K562 (cell line): ENCODE results near the gene HIVEP2. TPM values are rescaled to one million over a fixed set of nuclear protein-coding genes. Genes with fewer than 3 reads are reported as not detected.

Experiments
- ATAC-seq: fragments of 200-7000 bp; cut with Tn5 transposase; 3 replicates; pipeline ENCODE4 v1.9.1; 2020; ENCODE audit warnings: moderate library complexity
- BruUV-seq: library from RNA; stranded (reverse); fragments of 400-500 nt; replicated peaks from 2 replicates; lab custom pipeline; 2021; lab: Mats Ljungman, UMichigan
- CTCF ChIA-PET: fragments of 300-600 bp; formaldehyde crosslinking; extraction: SDS; loops from one replicate; lab custom pipeline; 2021; ENCODE audit warnings: low intra/inter-chr PET ratio; lab: Yijun Ruan, JAX
- POLR2A ChIA-PET: fragments of 300-600, 350-650 bp; sonication (Branson Sonifier 250); formaldehyde crosslinking; extraction: SDS; loops from one replicate; lab custom pipeline; 2021; ENCODE audit warnings: antibody characterized with exemption, inconsistent platforms; lab: Yijun Ruan, JAX
- DNase-seq, 4 experiments: peaks; one replicate each; pipeline versions ENCODE4 v3.0.0 to v3.0.0-alpha.2; 2011 to 2018; ENCODE audit warnings: low spot score in 3 of 4, mixed read lengths in 3 of 4; ENCODE audit errors: extremely low read depth in 1 of 4
- FAIRE-seq: peaks from 2 replicates; lab custom pipeline; 2011; peaks lifted over from hg19 to GRCh38; lab: Jason Lieb, UNC
- H2AFZ ChIP-seq: 2 replicates; pipeline ENCODE4 v1.6.0; 2011; ENCODE audit warnings: low read depth, low read length, control low read depth, inconsistent platforms
- H3K27ac ChIP-seq: fragments of 200-600 bp; 3 replicates; pipeline ENCODE4 v1.8.0; 2011; ENCODE audit warnings: low read depth, mild to moderate bottlenecking, control low read depth, inconsistent platforms, low read length, moderate library complexity, mixed read lengths; ENCODE audit errors: extremely low read depth
- H3K27me3 ChIP-seq, 2 experiments: fragments of 300-600 bp in 1 of 2; 2 replicates in 1 of 2; 3 replicates in 1 of 2; pipeline versions ENCODE4 v1.6.0 to v1.8.0; 2011; ENCODE audit warnings: inconsistent platforms in 2 of 2, low read length in 2 of 2, mild to moderate bottlenecking in 1 of 2, mixed read lengths in 1 of 2, moderate library complexity in 1 of 2; ENCODE audit not compliant: control insufficient read depth in 2 of 2, insufficient read depth in 2 of 2
- H3K36me3 ChIP-seq: fragments of 300-600 bp; 3 replicates; pipeline ENCODE4 v1.8.0; 2011; ENCODE audit warnings: mild to moderate bottlenecking, low read length, inconsistent platforms; ENCODE audit not compliant: control insufficient read depth, insufficient read depth
- H3K4me1 ChIP-seq, 2 experiments: fragments of 200-600 bp in 1 of 2; replicated peaks in 1 of 2; 2 replicates in 1 of 2; 3 replicates in 1 of 2; pipeline versions ENCODE4 v1.5.1 to v1.8.0; 2011; ENCODE audit warnings: inconsistent platforms in 2 of 2, low read length in 2 of 2, mild to moderate bottlenecking in 1 of 2, mixed read lengths in 1 of 2, moderate library complexity in 1 of 2; ENCODE audit not compliant: control insufficient read depth in 2 of 2, insufficient read depth in 2 of 2
- H3K4me2 ChIP-seq: 2 replicates; pipeline ENCODE4 v1.6.1; 2011; ENCODE audit warnings: low read length, control low read depth, inconsistent platforms, mixed read lengths; ENCODE audit not compliant: insufficient read depth
- H3K4me3 ChIP-seq: fragments of 200-600 bp; sonication (generic), shearing (Covaris generic); 2 replicates; pipeline ENCODE4 v1.5.1; 2016; ENCODE audit warnings: control low read depth, inconsistent platforms
- H3K79me2 ChIP-seq: fragments of 200-600 bp; 3 replicates; pipeline ENCODE4 v1.8.0; 2011; ENCODE audit warnings: low read length, inconsistent platforms; ENCODE audit not compliant: control insufficient read depth, insufficient read depth
- H3K9ac ChIP-seq, 2 experiments: 2 replicates each; pipeline versions ENCODE4 v1.6.0 to v1.6.1; 2011; ENCODE audit warnings: low read depth in 2 of 2, low read length in 2 of 2, control low read depth in 1 of 2, inconsistent platforms in 1 of 2, mild to moderate bottlenecking in 1 of 2, mixed read lengths in 1 of 2; ENCODE audit not compliant: insufficient read depth in 1 of 2
- H3K9me1 ChIP-seq: one replicate; pipeline ENCODE4 v1.6.0; 2011; ENCODE audit warnings: inconsistent platforms, mild to moderate bottlenecking, low read length, moderate library complexity; ENCODE audit not compliant: control insufficient read depth, insufficient read depth
- H3K9me3 ChIP-seq: replicated peaks from 2 replicates; pipeline ENCODE4 v1.5.1; 2011; ENCODE audit warnings: low read depth, low read length, inconsistent platforms; ENCODE audit not compliant: control insufficient read depth, insufficient read depth
- H4K20me1 ChIP-seq: replicated peaks from 2 replicates; pipeline ENCODE4 v1.6.1; 2011; ENCODE audit warnings: low read length, inconsistent platforms, mixed read lengths; ENCODE audit not compliant: control insufficient read depth, insufficient read depth
- ESRRA ChIP-seq: fragments of 450-650 bp; IDR thresholded peaks from 2 replicates; pipeline ENCODE4 v1.6.1; 2014; ENCODE audit warnings: low read depth, mild to moderate bottlenecking, moderate library complexity, borderline replicate concordance
- MCM5 ChIP-seq: fragments of 450-650 bp; IDR thresholded peaks from 2 replicates; pipeline ENCODE4 v1.6.1; 2016; ENCODE audit warnings: low read depth
- POLR3G ChIP-seq: IDR thresholded peaks from 2 replicates; pipeline ENCODE4 v1.6.1; 2011; ENCODE audit not compliant: insufficient read length, insufficient replicate concordance; ENCODE audit errors: extremely low read depth
- RB1 ChIP-seq: fragments of 450-650 bp; IDR thresholded peaks from 2 replicates; pipeline ENCODE4 v1.6.1; 2017; ENCODE audit warnings: low read depth, mild to moderate bottlenecking
- ZNF175 ChIP-seq: fragments of 200-800 bp; sonication (Bioruptor generic); IDR thresholded peaks from 2 replicates; pipeline ENCODE4 v1.6.1; 2016; ENCODE audit warnings: low read depth, mild to moderate bottlenecking, missing genetic modification characterization, missing compliant biosample characterization
- ZNF212 ChIP-seq: fragments of 450-650 bp; formaldehyde crosslinking; IDR thresholded peaks from 2 replicates; pipeline ENCODE4 v1.4.0; 2020; ENCODE audit warnings: mild to moderate bottlenecking
- ZNF274 ChIP-seq: IDR thresholded peaks from 2 replicates; pipeline ENCODE4 v1.6.1; 2011; ENCODE audit warnings: low read depth, mild to moderate bottlenecking, low read length, moderate library complexity, borderline replicate concordance
- WGBS: fragments of 100-300 bp; shearing (Covaris generic); methylation state at CpG from one replicate; pipeline ENCODE4 v1.1.6; 2016; ENCODE audit warnings: low coverage, mixed read lengths; ENCODE audit not compliant: insufficient coverage; ENCODE audit errors: missing lambda C conversion rate; 5-methylcytosine and 5-hydroxymethylcytosine counted together
- in situ Hi-C: fragments of 300-500 bp; cut with MboI; formaldehyde crosslinking; loops from 4 replicates; pipeline ENCODE4 v1.15.0; 2018; ENCODE audit warnings: inconsistent platforms, mixed read lengths
- intact Hi-C: fragments of 100-400 bp; cut with micrococcal nuclease; formaldehyde crosslinking; loops from 2 replicates; pipeline ENCODE4 v1.14.2; 2022
- polyA plus RNA-seq, 8 experiments: library from polyadenylated mRNA; depleted of rRNA in 4 of 8; stranded (reverse) in 5 of 8; unstranded in 3 of 8; fragments of >200 nt; fragmentation: Nextera tagmentation in 2 of 8; fragmentation: Illumina TruSeq in 1 of 8; extraction: Ambion mirVana in 2 of 8; extraction: Trizol in 1 of 8; gene quantifications; 2 replicates each; pipeline versions ENCODE4 v1.2.1 to v1.2.3, GENCODE V29; 2011 to 2014; ENCODE audit warnings: inconsistent platforms in 1 of 8, missing spikeins in 1 of 8
- total RNA-seq, 7 experiments: library from RNA; depleted of rRNA in 6 of 7; stranded (reverse); fragments of >200 nt in 6 of 7; fragmentation: Illumina TruSeq in 2 of 7; extraction: Trizol in 2 of 7; gene quantifications; 2 replicates each; pipeline versions ENCODE4 v1.2.1 to v1.2.3, GENCODE V29; 2011 to 2021; ENCODE audit warnings: low replicate concordance in 1 of 7
- TF ChIP-seq, protein P1 (sequence below): sonication (generic); formaldehyde crosslinking; IDR thresholded peaks from 2 replicates; pipeline ENCODE4 v1.8.0; 2022; ENCODE audit warnings: mild to moderate bottlenecking, missing genetic modification reagents

The HIVEP2 gene
- total and polyA plus RNA-seq, 9 of the 15 experiments (the other 6 are each of a cell fraction or from before 2014, with no cell fraction given) = under 0.01 to 1.2 (median 0.31) TPM

DNA sequence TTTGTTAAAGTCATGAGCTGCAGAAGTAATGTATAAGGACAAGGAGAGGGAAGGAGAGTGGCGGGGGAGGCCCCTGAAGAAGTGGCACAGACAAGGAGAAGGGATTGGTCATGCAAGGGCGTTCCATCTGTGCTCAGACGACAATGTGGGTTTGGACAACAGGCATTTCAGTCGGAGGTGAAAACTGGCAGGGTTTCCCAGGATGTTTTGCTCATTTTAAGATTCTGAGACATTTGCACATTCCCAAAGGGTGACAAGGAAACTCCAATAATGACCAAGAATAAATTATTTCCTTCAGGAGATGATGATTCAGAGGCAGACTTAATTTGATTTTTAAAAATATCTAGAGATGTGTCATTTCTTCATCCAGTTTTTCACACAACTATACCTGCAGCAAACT is 181.8 kb downstream of the HIVEP2 start:
- Histone ChIP-seq H3K27ac (no peak overlapping the region), H4K20me1 (no peaks in the 10 kb centered on the region), H3K9me3 (no peaks in the 10 kb centered on the region), H3K27me3 (peaks cover 0 to 3% of the 10 kb centered on the region in 2 experiments; a peak in 1 of 5 replicates), H3K4me3 (no peak overlapping the region), H3K9me1 (no peaks in the 10 kb centered on the region), H3K9ac (no peak overlapping the region), H3K36me3 (no peaks in the 10 kb centered on the region), H3K79me2 (no peaks in the 10 kb centered on the region)
- intact Hi-C loops = no loop called here
- no peak for DNase-seq
- FAIRE-seq = no peak
- no peak for ATAC-seq
- CTCF ChIA-PET = no interaction called here
- 2% methylated on average over 4 of the region's 4 CpGs for WGBS
- TF ChIP-seq ZNF274 (no peak), RB1 (no peak), POLR3G (no peak), ZNF212 (no peak), ZNF175 (CRISPR knock-in tag) (no peak), ESRRA (no peak), MCM5 (no peak)
- TF ChIP-seq, protein P1, sequence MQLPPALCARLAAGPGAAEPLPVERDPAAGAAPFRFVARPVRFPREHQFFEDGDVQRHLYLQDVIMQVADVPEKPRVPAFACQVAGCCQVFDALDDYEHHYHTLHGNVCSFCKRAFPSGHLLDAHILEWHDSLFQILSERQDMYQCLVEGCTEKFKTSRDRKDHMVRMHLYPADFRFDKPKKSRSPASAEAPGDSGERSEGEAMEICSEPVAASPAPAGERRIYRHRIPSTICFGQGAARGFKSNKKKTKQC (CRISPR knock-in tag) = no peak
- TF ChIP-seq, all 486 proteins: peak for 0
- in situ Hi-C loops = no loop called here
- Histone ChIP-seq H3K4me1 (no peaks in the 10 kb centered on the region), H2AFZ (no peak overlapping the region), H3K4me2 (no peak overlapping the region)
- BruUV-seq = no TSS peak
- POLR2A ChIA-PET = interaction anchor here (0.7 kb wide), 1 partner anchor 493 kb away, joined by 3 read pairs; no protein-coding TSS in a partner anchor
